ENCODE results near the gene RAMP2.

The RAMP2 gene

GRCh38 chr17:42796066-42796758, 35.2 kb downstream of the RAMP2 start:
- no peak for DNase-seq

- DNase-seq: no peak
Measured at GRCh38 chr17:42797067-42798007, 36.3 kb downstream of the RAMP2 start.

GRCh38 chr17:42798011-42798382, 37.0 kb downstream of the RAMP2 start:
- no peak for DNase-seq

- no peak for DNase-seq
Measured at GRCh38 chr17:42798383-42799380, 37.7 kb downstream of the RAMP2 start, which contains the start of the genes CNTD1 and COA3. Gene CNTD1 (plus strand): TSS chr17:42798861. CDS start chr17:42799068, 207 bp downstream. Gene COA3 (minus strand): TSS chr17:42798704. CDS start chr17:42798681, 23 bp downstream.

- DNase-seq: no peak
Measured at GRCh38 chr17:42803074-42803883, 42.3 kb downstream of the RAMP2 start.

- no peak for DNase-seq
Measured at GRCh38 chr17:42804918-42805367, 43.9 kb downstream of the RAMP2 start.

GRCh38 chr17:42806249-42806648, 45.2 kb downstream of the RAMP2 start:
- DNase-seq: no peak

- no peak for DNase-seq
Measured at GRCh38 chr17:42809250-42809649, 48.2 kb downstream of the RAMP2 start.

Data from SIG-M5 (cell line).